Memory B cell (primary cell): ENCODE results near the gene DYNC2I2.
"Not testable (repeated sequence)": the region's sequence is repeated elsewhere in the genome, so short reads cannot be mapped to it uniquely, and the experiment has no call there.

ENCODE experiments used
- ATAC-seq: fragments of 150-1000 bp; cut with Tn5 transposase; 2 replicates; pipeline ENCODE4 v1.10.0; 2021; ENCODE audit warnings: low read depth, mild to moderate bottlenecking, moderate library complexity
- DNase-seq, 2 donors: peaks; one replicate each; pipeline ENCODE4 v3.0.0; 2022; ENCODE audit warnings: low spot score in 2 of 2
- H3K27ac Mint-ChIP-seq: one replicate; pipeline ENCODE4 v1.8.0; 2022; ENCODE audit warnings: mild to moderate bottlenecking, moderate library complexity, mixed read lengths
- H3K27me3 Mint-ChIP-seq: one replicate; pipeline ENCODE4 v1.8.0; 2022; ENCODE audit warnings: mixed read lengths
- H3K36me3 Mint-ChIP-seq: one replicate; pipeline ENCODE4 v1.8.0; 2022; ENCODE audit warnings: mild to moderate bottlenecking, mixed read lengths
- H3K4me1 Mint-ChIP-seq: one replicate; pipeline ENCODE4 v1.8.0; 2022; ENCODE audit warnings: mixed read lengths
- H3K4me3 Mint-ChIP-seq: one replicate; pipeline ENCODE4 v1.8.0; 2022; ENCODE audit warnings: mild to moderate bottlenecking, moderate library complexity, mixed read lengths
- H3K9me3 Mint-ChIP-seq: one replicate; pipeline ENCODE4 v1.8.0; 2022; ENCODE audit warnings: mixed read lengths

Gene DYNC2I2

GRCh38 chr9:128593856-128594255 is 62.8 kb downstream of the DYNC2I2 start:
- H3K4me1 Mint-ChIP-seq, result no peaks in the 10 kb centered on the region
- peaks cover 26% of the 10 kb centered on the region for H3K36me3 Mint-ChIP-seq
- no peaks in the 10 kb centered on the region for H3K27me3 Mint-ChIP-seq
- no peak overlapping the region for H3K27ac Mint-ChIP-seq
- no peaks in the 10 kb centered on the region for H3K9me3 Mint-ChIP-seq
- DNase-seq (no peak), ATAC-seq (no peak)
- no peak overlapping the region for H3K4me3 Mint-ChIP-seq

- Mint-ChIP-seq H3K4me1 (no peaks in the 10 kb centered on the region), H3K9me3 (no peaks in the 10 kb centered on the region), H3K27ac (no peak overlapping the region), H3K27me3 (no peaks in the 10 kb centered on the region), H3K4me3 (no peak overlapping the region), H3K36me3 (peaks cover 22% of the 10 kb centered on the region)
- no peak for DNase-seq
- no peak for ATAC-seq
Observed at GRCh38 chr9:128593039-128593438, 63.6 kb downstream of the DYNC2I2 start.

DNA sequence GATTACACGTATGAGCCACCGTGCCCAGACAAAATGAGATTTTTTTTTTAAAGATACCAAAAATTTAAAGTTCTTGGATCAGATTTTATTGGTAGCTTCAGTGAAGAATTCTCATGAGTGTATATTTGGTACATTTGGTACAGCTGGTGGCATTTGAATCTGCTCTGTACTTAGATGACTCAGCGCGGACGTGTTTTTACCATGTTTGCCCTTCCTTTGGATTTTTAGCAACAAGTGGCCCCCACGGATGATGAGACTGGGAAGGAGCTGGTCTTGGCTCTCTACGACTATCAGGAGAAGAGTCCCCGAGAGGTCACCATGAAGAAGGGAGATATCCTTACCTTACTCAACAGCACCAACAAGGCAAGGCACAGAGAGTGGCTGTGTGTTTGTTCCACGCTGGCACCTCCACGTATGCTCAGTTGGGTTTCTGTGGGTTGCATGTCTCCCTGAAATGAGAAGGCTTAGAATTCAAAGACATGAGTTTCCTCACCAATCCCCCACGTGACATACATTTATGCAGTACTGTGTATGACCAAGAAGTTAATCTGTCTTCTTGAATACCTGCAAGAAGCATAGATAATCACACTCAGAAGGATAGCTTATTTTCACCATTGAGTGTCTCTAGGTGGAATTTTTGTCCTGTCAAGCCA is 67.9 kb downstream of the DYNC2I2 start:
- ATAC-seq (no peak), DNase-seq (no peak)
- Mint-ChIP-seq H3K27ac (no peak overlapping the region), H3K36me3 (peaks cover 44% of the 10 kb centered on the region), H3K9me3 (no peaks in the 10 kb centered on the region), H3K4me3 (no peak overlapping the region), H3K27me3 (no peaks in the 10 kb centered on the region), H3K4me1 (no peaks in the 10 kb centered on the region)

DNA sequence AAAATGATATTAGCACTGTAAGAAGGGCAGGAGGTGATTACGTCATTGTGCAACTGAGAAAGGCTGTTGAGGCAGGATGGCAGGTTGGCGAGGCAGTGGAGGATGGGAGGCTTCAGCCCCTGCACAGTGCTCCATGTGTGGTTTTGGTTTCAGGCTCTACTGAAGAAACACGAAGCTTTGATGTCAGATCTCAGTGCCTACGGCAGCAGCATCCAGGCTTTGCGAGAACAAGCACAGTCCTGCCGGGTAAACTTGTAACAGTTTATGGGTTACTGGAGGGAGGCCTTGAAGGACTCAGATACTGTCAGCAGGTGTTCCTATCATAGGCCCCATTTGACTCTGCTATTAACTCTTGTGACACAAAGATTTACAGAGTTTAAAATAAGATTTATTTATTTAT is 69.2 kb downstream of the DYNC2I2 start:
- Mint-ChIP-seq H3K4me3 (no peak overlapping the region), H3K9me3 (no peaks in the 10 kb centered on the region)

GRCh38 chr9:128586934-128587333 is 69.7 kb downstream of the DYNC2I2 start:
- H3K36me3 Mint-ChIP-seq, result peaks cover 53% of the 10 kb centered on the region
- not testable (repeated sequence) for H3K9me3 Mint-ChIP-seq, ATAC-seq, H3K4me1 Mint-ChIP-seq, H3K27me3 Mint-ChIP-seq, DNase-seq, H3K4me3 Mint-ChIP-seq
- peak overlapping the region; percentile 20 for H3K27ac Mint-ChIP-seq

More for the DNA sequence above, 69.2 kb downstream of the DYNC2I2 start:
- Mint-ChIP-seq H3K4me1 (no peaks in the 10 kb centered on the region), H3K27me3 (no peaks in the 10 kb centered on the region), H3K27ac (no peak overlapping the region), H3K36me3 (peaks cover 52% of the 10 kb centered on the region)
- DNase-seq, result no peak
- ATAC-seq, result no peak

GRCh38 chr9:128585155-128585554 is 71.5 kb downstream of the DYNC2I2 start:
- H3K36me3 Mint-ChIP-seq, result peaks cover 51% of the 10 kb centered on the region
- H3K27me3 Mint-ChIP-seq, H3K9me3 Mint-ChIP-seq, H3K4me3 Mint-ChIP-seq, H3K4me1 Mint-ChIP-seq, H3K27ac Mint-ChIP-seq, DNase-seq, ATAC-seq: not testable (repeated sequence)
